GM06990 (cell line): ENCODE results near the gene ZBTB12.
A peak's percentile ranks its signal among the peaks of the same experiment; 100 is the strongest.
"Not testable (repeated sequence)": the region's sequence is repeated elsewhere in the genome, so short reads cannot be mapped to it uniquely, and the experiment has no call there.

Experiments used
- DNase-seq: peaks from one replicate; pipeline ENCODE4 v3.0.0-alpha.2; 2011; ENCODE audit not compliant: insufficient read length; ENCODE audit errors: extremely low read depth
- H3K27me3 ChIP-seq: replicated peaks from 2 replicates; pipeline ENCODE4 v1.6.0; 2011; ENCODE audit warnings: low read length; ENCODE audit not compliant: control insufficient read depth, insufficient read depth
- H3K36me3 ChIP-seq: 2 replicates; pipeline ENCODE4 v1.5.1; 2011; ENCODE audit warnings: low read length; ENCODE audit not compliant: control insufficient read depth, insufficient read depth
- H3K4me3 ChIP-seq: replicated peaks from 2 replicates; pipeline ENCODE4 v1.5.1; 2011; ENCODE audit warnings: low read depth, mild to moderate bottlenecking, control low read depth, low read length
- CTCF ChIP-seq: IDR thresholded peaks from 2 replicates; pipeline ENCODE4 v1.5.1; 2011; ENCODE audit warnings: low read length, control low read depth, mild to moderate bottlenecking, inconsistent platforms; ENCODE audit not compliant: insufficient read depth, poor library complexity, severe bottlenecking

ZBTB12 gene

DNA sequence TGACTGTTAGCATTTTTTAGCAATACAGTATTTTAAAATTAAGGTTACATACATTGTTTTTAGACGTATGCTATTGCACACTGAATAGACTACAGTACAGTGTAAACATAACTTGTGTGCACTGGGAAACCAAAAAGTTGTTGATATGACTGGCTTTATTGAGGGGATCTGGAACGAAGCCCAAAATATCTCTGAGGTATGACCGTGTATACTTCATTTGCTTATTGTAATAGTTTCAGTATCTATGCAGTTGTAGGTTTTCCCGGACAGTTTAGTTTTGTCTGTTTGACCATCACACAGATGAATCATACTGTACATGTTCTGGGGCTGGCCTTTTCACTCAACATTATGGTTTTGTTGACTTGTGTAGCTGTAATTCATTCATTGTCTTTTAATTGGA is 6.9 kb upstream of the ZBTB12 start:
- Histone ChIP-seq H3K36me3 (no peaks in the 10 kb centered on the region), H3K27me3 (no peaks in the 10 kb centered on the region), H3K4me3 (no peak overlapping the region)
- no peak for TF ChIP-seq CTCF
- DNase-seq, result peak; percentile 55

- not testable (repeated sequence) for H3K27me3 ChIP-seq, H3K4me3 ChIP-seq, H3K36me3 ChIP-seq, DNase-seq
Observed at GRCh38 chr6:31908255-31908654, 6.4 kb upstream of the ZBTB12 start.

GRCh38 chr6:31907158-31907813 is 5.4 kb upstream of the ZBTB12 start:
- Histone ChIP-seq H3K36me3 (no peaks in the 10 kb centered on the region), H3K4me3 (no peak overlapping the region), H3K27me3 (no peaks in the 10 kb centered on the region)
- TF ChIP-seq CTCF, result no peak
- DNase-seq, result no peak

DNA sequence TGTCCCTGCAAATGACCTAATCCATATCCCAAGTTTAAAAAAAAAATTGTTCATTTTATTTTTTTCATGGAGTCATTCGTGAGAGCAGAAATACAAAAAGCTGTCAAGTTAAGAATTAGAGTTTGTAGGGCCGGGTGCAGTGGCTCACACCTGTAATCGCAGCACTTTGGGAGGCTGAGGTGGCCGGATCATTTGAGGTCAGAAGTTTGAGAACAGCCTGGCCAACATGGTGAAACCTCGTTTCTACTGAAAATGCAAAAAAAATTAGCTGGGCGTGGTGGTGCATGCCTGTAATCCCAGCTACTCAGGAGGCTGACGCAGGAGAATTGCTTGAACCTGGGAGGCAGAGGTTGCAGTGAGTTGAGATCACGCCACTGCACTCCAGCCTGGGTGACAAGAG is 4.8 kb upstream of the ZBTB12 start:
- not testable (repeated sequence) for H3K36me3 ChIP-seq, H3K27me3 ChIP-seq, DNase-seq, H3K4me3 ChIP-seq

DNA sequence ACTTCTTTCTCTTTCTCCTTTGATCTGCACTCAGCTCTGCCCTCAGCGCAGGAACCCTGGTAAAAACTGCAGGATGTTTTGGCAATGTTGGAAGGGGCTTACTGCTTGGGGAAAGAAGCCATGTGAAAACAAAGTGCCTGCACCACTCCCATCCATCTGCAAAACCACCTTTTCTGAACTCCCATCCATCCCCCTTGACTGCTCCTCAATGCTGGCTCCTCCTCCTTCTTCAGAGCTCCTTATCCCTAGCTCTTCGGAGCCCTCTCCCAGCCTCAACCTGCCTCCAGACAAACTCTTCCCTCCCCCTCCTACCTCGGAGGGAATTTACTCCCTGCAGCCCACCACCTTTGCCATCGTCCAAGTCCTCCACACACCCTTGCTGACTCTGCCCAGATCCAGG is 4.2 kb upstream of the ZBTB12 start:
- H3K4me3 ChIP-seq, result no peak overlapping the region
- H3K27me3 ChIP-seq, result no peaks in the 10 kb centered on the region
- H3K36me3 ChIP-seq, result no peaks in the 10 kb centered on the region
- DNase-seq, result no peak
- no peak for TF ChIP-seq CTCF

GRCh38 chr6:31905041-31905440 is 3.2 kb upstream of the ZBTB12 start:
- H3K27me3 ChIP-seq, result no peaks in the 10 kb centered on the region
- TF ChIP-seq CTCF, result no peak
- DNase-seq, result no peak
- no peaks in the 10 kb centered on the region for H3K36me3 ChIP-seq
- no peak overlapping the region for H3K4me3 ChIP-seq

DNA sequence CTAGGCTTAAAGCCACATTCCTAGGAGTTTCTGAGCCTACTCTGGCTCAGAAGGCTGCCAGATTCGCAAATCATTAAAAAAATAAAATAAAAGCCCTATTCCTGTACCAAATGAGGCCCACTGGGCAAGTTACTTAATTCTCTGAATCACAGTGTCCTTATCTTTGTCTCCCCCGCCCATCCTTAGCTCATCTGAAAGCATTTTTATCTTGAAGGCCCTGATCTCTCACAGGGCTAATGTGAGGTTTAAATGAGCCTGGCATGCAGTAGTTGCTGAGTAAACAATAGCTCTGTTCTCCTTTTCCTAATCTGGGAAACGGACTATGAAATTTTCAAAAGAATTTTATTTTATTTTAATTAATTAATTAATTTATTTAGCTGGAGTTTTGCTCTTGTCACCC is 2.1 kb upstream of the ZBTB12 start:
- DNase-seq, result no peak
- Histone ChIP-seq H3K36me3 (no peaks in the 10 kb centered on the region; the same call in 1 of the 2 replicates), H3K27me3 (no peaks in the 10 kb centered on the region), H3K4me3 (no peak overlapping the region)
- TF ChIP-seq CTCF, result no peak
